Activated naive CD8-positive, alpha-beta T cell treated with anti-CD3 and anti-CD28 coated beads, Interleukin-2, amount 50 U/mL, for 16 hours (primary cell): ENCODE data around the gene TNRC18.
"Not testable (repeated sequence)": the region's sequence is repeated elsewhere in the genome, so short reads cannot be mapped to it uniquely, and the experiment has no call there.

Experiments used
- DNase-seq: peaks from one replicate; pipeline ENCODE4 v3.0.0-alpha.2; 2020; ENCODE audit warnings: low read depth, low spot score

The TNRC18 gene

GRCh38 chr7:5291711-5292335 is 131.8 kb downstream of the TNRC18 start:
- DNase-seq: not testable (repeated sequence)

GRCh38 chr7:5291301-5291700 is 132.3 kb downstream of the TNRC18 start:
- no peak for DNase-seq

DNA sequence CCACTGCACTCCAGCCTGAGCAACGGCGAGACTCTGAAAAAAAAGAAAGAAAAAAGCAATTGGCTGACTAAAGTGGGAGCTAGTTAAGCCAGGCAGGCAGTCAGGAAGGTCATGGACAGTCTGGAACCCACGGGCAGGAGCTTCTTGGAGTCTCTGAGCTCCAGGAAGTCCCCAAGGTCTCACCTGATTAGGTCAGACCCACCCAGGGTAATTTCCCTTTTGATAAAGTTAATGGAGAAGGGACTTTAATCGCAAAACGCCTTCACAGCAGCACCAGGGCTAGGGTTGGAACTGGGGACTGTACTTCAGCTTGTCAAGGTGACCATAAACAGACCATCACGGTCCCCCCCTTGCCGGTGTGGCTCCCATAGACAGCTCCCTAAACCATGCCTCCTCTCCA is 134.3 kb downstream of the TNRC18 start:
- no peak for DNase-seq

- DNase-seq: not testable (repeated sequence)
These were observed 135.1 kb downstream of the TNRC18 start for GRCh38 chr7:5288560-5288959.

- no peak for DNase-seq
These were observed 135.8 kb downstream of the TNRC18 start for GRCh38 chr7:5287802-5288201.

- not testable (repeated sequence) for DNase-seq
These were observed 136.3 kb downstream of the TNRC18 start for GRCh38 chr7:5287373-5287772.

DNA sequence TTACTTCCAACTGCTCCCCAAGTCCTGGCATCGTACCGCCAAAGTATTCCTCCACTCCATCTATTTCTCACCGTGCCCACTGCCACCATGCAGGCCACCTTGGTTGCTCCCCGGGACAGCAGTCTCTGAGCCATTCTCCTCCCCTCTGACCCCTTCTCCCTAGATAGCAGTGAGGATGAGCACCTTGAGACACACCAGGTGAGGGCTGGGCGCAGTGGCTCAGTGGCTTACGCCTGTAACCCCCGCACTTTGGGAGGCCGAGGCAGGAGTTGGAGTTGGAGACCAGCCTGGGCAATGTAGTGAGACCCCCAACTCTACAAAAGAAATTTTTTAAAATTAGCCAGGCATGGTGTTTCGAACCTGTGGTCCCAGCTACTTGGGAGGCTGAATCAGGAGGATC is 136.7 kb downstream of the TNRC18 start:
- DNase-seq: no peak

GRCh38 chr7:5284304-5285281 is 139.0 kb downstream of the TNRC18 start:
- DNase-seq: no peak

GRCh38 chr7:5283421-5284303 is 140.0 kb downstream of the TNRC18 start:
- DNase-seq: no peak

DNA sequence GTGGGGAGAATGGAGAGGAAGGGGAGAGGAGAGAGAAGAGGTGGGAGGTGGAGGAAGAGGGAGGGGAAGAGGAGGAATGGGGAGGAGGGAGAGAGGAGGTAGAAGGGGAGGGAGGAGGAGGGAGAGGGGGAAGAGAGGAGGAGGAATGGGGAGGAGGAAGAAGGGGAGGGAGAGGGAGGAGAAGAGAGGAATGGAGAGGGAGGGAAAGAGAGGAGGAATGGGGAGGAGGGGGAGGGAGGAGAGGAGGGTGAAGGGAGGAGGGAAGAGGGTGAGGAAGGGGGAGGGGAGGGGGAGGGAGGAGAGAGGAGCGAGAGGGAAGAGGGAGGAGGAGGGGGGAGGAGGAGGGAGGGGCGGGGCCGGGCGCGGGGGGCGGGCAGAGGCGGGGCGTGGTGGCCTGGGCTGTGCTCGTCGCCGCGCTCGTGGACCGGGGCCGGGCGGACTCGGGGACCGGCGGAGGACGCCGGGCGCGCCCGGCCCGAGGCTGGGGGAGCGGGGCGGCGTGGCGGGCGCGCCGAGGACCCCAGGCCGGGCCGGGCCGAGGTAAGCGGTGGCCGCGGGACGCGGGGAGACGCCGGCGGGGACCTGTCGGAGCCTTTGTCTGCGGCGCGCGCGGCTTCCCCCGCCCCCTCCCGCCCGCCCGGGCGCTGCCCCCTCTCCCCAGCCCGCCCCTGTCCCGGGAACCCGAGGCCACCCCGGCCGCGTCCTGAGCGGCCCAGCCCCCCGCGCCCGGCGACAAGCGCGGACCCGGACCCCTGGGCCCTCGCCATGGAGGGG is 140.9 kb downstream of the TNRC18 start, which contains the start of gene SLC29A4:
Gene SLC29A4 (plus strand): TSS at position 401 of the 774 bp plus-strand sequence. CDS start 4,874 bp downstream, outside the sequence.
- DNase-seq: no peak

DNA sequence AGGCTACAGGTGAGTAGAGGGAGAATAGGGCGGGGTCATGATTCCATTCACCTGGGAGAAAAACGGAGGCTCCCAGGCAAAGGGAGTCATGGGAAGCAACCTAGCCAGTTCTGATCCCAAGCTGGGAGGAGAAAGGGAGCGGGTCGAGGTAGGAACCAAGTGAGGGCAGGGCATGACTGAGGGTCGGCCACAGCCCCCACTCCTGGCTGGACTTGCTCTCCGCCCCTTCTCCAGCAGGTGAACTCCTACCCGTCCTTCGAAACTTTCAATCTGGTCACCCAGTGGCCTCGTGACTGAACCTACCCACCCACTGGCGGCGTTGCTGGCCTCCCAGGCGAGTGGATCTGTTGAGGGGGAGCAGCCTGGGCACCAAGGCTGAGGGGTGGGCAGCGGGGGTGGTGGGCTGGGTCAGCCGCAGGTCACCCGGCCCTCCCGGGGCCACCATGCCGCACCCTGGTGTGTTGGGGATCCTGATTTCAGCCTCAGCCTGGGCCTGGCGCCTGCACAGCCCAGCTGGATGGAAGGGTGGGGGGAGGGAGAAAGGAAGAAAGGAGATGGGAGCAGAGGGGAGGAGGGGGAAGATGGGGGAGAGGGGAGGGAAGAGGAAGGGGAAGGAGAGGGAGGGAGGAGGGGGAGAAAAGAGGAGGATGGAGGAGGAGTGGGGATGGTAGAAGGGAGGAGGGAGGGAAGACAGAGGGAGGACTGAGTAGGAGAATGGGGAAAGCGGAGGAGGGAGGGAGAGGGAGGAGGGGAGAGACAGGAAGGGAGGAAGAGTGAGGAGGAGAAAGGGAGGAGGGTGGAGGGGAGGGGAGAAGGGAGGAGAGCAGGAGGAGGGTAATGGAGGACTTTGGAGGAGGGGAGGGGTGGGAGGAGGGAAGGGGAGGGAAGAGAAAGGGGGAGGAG is 141.8 kb downstream of the TNRC18 start:
- not testable (repeated sequence) for DNase-seq

- DNase-seq: no peak
These were observed 143.9 kb downstream of the TNRC18 start for GRCh38 chr7:5279734-5280133.

DNA sequence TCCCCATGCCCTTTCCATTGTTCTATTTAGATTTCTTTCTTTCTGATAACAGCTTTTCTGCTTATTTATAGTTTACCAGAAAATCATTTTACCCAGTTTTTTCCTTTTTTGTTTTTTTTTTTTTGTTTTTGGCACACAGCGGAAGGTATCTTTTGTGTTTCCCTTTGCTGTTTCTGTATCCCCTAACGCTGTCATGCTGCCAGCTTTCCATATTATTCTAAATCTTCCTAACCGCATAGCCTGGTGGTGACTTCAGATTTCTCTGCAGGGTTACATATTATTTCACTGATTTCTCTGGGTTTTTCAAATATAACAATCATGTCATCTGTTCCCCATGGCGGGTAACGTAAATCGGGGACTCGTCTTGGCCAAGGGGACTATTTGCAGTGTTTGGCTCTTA is 144.9 kb downstream of the TNRC18 start:
- DNase-seq: no peak

- DNase-seq: no peak
These were observed 147.0 kb downstream of the TNRC18 start for GRCh38 chr7:5276611-5277010.

- DNase-seq: not testable (repeated sequence)
These were observed 147.5 kb downstream of the TNRC18 start for GRCh38 chr7:5276123-5276522.

- not testable (repeated sequence) for DNase-seq
These were observed 148.1 kb downstream of the TNRC18 start for GRCh38 chr7:5275510-5275909.

DNA sequence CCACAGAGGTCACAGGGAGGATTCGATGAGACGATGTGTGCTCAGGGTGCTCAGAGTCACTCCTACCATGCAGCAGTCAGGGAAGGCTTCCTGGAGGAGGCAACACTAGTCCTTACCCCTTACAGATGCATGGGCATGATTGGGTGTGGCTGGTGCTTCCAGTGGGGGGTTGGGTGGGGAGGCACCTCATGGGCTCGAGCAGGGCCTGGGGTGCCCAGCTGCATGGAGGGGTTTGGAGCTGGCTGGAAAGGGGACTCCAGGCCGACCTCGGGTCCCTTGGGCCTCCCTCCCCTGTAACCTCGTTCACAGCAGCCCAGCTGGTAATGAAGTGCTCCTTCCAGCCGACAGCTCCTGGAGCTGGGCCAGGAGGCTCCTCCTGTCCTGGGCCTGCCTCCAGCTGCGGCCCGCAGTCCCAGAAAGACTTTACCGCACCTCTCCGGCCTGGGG is 148.6 kb downstream of the TNRC18 start:
- not testable (repeated sequence) for DNase-seq

GRCh38 chr7:5274441-5274840 is 149.2 kb downstream of the TNRC18 start:
- no peak for DNase-seq

- not testable (repeated sequence) for DNase-seq
These were observed 149.7 kb downstream of the TNRC18 start for GRCh38 chr7:5273831-5274405.
